NCI-H226 (cell line): Measurements from ENCODE around the gene NUCB1.

Experiments used
- DNase-seq: peaks from one replicate; pipeline ENCODE4 v3.0.0-alpha.2; 2015

Gene NUCB1

DNA sequence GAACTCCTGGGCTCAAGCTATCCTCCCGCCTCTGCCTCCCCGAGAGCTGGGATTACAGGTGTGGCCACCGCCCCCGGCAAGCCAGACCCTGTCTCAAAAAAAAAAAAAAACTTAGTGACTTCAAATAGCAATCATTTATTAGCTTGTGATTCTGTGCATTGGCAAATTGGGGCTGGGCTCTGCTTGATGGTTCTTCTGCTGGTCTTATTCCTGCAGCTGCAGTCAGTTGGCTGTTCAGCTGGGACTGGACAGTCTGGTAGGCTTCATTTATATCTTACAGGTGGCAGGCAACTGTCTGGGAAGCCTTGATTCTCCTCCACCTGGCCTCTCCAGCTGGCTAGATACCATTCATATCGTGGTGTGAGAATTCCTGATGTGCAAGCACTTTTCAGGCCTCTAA lies 40.8 kb downstream of the NUCB1 start:
- no peak for DNase-seq

DNA sequence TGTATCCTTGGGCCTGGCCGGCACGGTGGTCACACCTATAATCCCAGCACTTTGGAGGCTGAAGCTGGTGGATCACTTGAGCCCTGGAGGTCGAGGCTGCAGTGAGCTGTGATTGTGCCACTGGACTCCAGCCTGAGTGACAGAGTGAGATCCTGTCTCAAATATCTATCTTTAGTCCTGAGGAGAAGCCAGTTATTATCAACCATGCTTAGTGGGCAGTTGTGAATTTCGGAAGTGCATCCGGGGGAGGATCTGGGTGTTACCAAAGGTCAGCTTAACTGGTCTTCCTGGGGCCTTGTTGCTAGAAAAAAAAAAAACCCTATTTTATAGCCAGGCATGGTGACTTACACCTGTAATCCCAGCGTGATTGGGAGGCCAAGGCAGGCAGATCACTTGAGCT lies 43.0 kb downstream of the NUCB1 start:
- DNase-seq, result no peak

DNA sequence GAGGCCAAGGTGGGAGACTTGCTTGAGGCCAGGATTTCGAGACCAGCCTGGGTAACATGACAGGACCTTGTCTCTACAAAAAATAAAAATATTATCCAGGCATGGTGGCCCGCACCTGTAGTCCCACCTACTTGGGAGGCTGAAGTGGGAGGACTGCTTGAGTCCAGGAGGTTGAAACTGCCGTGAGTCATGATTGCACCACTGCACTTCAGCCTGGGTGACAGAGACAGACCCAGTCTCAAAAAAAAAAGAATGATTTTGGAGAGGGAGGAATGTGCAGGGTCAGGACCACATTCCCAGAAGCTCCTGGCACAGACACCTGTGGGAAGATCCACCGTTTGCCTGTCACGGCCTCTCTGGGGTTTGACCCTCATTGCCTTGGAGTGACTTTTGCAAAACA lies 45.3 kb downstream of the NUCB1 start:
- no peak for DNase-seq

DNA sequence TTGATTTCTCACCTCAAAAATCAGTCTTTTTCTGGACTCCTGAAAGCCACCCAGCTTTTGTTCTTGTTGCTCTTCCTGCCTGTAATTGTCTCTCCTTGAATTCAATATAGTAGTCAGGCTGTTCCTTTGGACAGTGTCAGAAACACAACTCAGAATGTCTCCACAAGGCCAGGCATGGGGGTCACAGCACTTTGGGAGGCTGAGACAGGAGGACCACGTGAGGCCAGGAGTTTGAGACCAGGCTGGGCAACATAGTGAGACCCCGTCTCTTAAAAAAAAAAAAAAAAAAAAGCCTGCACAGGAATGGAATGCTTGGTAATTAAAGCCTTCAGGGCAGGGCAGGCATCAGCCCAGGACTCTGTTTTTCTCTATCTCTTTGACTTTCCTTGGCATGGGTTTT lies 45.7 kb downstream of the NUCB1 start:
- DNase-seq, result no peak

DNA sequence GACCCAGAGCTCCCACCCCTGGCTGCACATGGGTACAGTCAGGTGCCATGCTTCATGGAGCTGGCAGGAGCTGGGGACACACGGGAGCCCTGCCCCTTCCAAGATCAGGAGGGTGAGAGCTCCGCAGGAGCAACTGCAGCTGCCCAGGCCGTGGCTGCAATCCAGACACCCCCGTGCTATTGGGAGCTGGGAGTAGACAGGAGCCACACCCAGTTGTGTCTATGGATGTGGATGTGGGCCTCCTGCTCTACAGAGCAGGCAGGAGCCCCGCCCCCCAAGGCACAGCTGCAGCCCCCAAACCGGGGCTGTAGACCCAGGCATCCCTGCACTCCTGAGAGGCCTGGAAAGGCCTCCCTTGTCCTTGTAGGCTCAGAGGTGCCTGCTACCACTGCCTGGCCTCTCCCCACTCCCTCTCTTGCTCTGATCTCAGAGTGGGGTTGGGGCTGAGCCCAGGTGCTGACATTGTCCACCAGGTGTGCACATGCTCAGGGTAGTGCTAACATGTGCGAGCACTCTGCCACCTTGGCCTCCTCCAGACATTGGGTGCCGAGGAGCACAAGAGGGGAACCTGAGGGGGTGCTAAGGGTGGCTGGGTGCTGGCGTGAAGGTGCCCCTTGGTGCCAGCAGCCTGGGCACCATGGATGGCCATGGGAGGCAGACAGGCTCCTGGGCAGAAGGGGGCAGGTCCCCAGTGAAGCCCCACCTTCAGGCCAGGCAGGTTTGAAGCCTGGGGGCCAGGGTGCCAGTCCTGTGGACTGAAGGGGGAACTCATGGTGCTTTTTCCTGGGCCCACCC lies 46.5 kb downstream of the NUCB1 start:
- DNase-seq, result no peak

DNA sequence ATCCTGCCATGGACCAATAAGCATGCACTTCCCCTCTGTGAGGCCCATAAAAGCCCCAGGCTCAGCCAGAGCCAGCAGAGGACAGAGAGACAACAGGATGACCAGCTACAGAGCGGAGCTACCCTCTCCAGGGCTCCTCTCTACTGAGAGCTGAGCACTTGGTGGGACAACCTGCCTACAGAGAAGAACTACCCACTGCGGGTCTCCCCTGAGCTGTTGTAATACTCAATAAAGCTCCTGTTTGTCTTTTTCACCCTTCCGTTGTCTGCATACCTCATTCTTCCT lies 47.1 kb downstream of the NUCB1 start:
- no peak for DNase-seq

DNA sequence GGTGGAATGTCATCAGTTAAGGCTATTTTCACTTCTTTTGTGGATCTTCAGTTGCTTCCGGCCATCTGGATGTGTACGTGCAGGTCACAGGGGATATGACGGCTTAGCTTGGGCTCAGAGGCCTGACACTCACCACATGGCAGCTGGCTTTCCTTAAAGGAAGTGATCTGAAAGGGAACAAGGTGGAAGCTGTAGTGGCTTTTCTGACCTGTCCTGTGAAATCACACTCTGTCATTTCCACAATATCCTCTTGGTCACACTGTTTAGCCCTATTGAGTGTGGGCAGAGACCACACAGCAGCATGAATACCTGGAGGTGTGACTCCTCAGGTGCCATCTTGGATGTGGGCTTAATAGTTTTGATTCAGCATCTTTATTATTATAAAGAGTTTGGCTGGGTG lies 50.0 kb downstream of the NUCB1 start:
- DNase-seq, result no peak

DNA sequence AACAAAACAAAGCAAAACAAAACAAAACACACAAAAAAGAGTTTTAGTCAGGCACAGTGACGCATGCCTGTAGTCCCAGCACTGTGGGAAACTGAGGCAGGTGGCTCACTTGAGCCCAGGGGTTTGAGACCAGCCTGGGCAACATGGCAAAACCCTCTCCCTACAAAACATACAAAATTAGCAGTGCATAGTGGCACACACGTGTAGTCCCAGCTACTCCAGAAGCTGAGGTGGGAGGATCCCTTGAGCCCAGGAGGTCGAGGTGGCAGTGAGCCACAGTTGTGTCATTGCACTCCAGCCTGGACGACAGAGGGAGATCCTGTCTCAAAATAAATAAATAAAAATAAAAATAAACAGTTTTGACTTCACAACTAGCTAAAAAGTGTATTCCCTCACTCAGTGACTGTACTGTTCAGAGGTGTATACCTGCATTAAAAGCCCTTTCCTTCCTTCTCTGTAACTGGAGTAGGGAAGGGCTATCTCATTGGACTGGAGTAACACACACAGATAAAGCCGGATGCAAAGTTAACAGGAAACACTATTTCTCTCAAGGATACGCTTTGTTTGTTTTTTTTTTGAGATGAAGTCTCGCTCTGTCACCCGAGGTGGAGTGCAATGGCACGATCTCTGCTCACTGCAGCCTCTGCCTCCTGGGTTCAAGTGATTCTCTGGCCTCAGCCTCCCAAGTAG lies 50.9 kb downstream of the NUCB1 start:
- no peak for DNase-seq

DNA sequence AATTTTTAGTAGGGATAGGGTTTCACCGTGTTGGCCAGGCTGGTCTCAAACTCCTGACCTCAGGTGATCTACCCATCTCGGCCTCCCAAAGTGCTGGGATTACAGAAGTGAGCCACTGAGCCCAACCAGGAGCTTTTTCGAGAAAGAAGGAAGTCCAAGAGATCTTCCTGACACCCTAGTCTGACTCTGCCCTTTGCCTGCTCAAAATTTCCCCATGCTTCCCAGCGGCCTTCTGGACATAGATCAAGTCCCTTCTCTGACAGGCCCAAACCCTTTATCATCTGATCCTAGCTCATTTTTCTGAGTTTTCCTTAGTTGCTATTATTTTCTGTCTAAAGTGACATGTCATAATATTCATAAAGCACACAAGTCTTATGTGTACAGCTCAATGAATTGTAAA lies 53.0 kb downstream of the NUCB1 start:
- no peak for DNase-seq

DNA sequence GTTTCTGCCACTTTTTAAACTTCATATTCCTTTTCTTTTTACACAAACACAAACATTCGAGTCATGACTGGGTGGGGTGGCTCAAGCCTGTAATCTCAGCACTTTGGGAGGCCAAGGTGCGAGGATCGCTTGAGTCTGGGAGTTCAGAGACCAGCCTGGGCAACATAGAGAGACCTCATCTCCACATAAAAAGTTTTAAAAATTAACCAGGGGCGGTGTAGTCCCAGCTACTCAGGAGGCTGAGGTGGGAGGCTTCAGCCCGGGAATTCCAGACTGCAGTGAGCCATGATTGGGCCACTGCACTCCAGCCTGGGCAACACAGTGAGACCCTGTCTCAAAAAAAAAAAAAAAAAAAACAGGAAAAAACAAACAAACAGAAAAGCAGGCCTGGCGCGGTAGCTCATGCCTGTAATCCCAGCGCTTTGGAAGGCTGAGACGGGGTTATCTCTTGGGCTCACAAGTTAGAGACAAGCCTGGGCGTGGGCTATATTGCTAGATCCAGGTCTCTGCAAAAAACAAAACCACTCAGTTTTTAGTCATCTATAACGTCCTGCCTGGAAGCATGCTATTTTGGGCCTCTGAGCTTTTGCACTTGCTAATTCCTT lies 54.0 kb downstream of the NUCB1 start:
- no peak for DNase-seq

DNA sequence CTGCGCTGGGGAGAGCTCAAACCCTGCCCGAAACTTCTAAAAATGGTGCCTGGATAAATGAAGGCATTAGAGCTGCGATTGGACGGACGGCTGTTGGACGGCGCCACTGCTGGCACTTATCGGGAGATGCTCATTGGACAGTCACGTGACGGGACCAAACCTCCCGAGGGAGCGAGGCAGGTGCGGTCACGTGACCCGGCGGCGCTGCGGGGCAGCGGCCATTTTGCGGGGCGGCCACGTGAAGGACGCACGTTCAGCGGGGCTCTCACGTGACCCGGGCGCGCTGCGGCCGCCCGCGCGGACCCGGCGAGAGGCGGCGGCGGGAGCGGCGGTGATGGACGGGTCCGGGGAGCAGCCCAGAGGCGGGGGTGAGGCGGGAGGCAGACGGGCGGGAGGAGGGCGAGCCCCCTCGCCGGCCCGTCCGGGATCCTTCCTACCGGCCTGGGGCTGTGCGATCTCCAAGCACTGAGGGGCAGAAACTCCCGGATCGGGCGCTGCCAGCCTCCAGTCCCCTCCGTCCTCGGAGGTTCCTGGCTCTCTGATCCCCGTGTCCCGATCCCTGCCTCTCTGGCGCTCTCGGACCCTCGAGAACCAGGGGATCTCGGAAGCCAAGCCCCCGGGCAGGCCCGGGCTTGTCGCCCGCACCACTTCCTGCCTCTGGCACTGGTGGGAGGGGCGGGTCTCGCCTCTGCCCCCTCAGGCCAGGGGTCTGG lies 54.6 kb downstream of the NUCB1 start, which contains the start of gene BAX:
Gene BAX (plus strand): TSS at position 281 of the 713 bp plus-strand sequence. CDS start 54 bp downstream, at position 335.
- peak; percentile 96 for DNase-seq

DNA sequence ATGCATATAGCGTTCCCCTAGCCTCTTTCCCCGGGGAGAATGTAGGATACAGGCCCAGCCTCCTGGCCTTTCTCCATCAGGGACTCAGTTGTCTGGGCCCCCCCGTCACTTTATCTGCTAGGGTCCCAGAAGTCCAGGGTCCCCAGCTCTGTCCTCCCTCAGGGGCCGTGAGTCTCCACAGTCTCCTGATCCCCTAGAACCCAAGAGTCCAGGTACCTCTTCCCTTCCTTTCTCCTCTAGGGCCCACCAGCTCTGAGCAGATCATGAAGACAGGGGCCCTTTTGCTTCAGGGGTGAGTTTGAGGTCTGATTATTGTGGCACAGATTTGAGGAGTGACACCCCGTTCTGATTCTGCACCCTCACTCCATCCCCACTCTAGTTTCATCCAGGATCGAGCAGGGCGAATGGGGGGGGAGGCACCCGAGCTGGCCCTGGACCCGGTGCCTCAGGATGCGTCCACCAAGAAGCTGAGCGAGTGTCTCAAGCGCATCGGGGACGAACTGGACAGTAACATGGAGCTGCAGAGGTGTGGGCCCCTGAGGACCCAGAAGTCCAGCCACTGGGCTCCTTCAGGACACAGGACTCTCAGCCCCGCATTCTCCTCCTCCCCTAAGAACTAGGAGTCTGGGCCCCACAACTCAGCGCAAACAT lies 55.3 kb downstream of the NUCB1 start:
- DNase-seq, result no peak

DNA sequence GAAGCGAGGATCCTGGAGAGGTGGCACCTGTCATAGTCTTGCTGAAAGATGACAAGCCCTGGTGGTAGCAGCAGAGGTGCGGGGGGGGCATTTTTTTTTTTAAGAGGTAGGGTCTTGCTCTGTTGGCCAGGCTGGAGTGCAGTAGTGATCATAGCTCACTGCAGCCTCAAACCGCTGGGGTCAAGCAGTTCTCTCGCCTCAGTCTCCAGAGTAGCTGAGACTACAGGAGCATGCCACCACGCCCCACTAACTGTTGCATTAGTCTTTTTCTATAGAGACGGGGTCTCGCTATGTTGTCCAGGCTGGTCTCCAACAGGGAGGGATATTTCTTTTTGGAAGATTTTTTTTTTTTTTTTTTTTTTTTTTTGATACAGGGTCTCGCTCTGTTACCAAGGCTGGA lies 57.9 kb downstream of the NUCB1 start:
- DNase-seq, result no peak

DNA sequence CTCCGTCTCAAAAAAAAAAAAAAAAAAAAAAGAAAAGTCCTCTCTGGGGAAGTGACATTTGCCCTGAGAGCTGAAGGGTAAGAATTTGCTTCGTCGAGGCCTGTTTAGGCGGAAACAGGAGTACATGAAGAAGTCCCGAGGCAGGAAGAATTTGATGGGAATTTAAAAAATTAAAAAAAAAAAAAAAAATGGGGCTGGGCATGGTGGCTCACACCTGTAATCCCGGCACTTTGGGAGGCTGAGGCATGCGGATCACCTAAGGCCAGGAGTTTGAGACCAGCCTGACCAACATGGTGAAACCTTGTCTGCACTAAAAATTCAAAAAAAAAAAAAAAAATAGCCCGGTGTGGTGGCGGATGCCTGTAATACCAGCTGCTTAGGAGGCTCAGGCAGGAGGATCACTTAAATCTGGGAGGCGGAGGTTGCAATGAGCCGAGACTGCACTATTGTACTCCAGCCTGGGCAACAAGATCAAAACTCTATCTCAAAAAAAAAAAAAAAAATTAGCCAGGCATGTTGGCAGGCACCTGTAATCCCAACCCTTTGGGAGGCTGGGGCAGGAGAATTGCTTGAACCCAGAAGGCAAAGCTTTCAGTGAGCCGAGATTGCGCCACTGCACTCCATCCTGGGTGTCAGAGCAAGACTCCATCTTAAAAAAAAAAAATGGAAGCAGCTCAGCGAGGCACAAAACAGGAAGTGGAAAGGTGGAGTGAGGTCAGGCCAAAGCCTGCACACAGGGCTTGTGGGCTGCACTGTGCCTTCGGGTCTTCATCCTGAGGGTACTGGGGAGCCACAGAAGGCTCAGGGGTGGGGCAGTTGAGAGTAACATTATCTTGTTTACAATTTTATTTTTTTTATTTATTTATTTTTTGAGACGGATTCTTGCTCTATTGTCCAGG lies 59.5 kb downstream of the NUCB1 start:
- DNase-seq, result no peak

DNA sequence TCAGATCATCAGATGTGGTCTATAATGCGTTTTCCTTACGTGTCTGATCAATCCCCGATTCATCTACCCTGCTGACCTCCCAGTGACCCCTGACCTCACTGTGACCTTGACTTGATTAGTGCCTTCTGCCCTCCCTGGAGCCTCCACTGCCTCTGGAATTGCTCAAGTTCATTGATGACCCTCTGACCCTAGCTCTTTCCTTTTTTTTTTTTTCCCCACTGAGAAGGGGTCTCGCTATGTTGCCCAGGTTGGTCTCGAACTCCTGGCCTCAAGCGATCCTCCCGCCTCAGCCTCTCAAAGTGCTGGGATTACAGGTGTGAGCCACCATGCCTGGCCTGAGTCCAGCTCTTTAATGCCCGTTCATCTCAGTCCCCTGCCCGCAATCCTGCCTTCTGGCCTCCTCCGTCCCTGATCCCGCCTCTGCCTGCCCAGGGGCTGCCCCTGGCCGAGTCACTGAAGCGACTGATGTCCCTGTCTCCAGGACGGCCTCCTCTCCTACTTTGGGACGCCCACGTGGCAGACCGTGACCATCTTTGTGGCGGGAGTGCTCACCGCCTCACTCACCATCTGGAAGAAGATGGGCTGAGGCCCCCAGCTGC lies 61.0 kb downstream of the NUCB1 start:
- DNase-seq, result no peak

DNA sequence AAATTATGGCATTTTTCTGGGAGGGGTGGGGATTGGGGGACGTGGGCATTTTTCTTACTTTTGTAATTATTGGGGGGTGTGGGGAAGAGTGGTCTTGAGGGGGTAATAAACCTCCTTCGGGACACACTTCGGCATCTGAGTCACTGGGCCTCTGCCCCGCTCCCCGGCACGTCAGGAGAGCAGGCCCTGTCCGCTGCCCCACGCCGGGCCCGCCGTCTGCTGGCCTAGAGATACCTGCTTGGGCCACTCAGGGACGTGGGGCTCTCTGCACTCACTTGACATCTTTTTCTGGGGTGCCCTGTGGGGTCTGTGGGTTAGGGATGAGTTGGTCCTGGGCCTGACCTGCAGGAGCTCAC lies 61.5 kb downstream of the NUCB1 start:
- no peak for DNase-seq

DNA sequence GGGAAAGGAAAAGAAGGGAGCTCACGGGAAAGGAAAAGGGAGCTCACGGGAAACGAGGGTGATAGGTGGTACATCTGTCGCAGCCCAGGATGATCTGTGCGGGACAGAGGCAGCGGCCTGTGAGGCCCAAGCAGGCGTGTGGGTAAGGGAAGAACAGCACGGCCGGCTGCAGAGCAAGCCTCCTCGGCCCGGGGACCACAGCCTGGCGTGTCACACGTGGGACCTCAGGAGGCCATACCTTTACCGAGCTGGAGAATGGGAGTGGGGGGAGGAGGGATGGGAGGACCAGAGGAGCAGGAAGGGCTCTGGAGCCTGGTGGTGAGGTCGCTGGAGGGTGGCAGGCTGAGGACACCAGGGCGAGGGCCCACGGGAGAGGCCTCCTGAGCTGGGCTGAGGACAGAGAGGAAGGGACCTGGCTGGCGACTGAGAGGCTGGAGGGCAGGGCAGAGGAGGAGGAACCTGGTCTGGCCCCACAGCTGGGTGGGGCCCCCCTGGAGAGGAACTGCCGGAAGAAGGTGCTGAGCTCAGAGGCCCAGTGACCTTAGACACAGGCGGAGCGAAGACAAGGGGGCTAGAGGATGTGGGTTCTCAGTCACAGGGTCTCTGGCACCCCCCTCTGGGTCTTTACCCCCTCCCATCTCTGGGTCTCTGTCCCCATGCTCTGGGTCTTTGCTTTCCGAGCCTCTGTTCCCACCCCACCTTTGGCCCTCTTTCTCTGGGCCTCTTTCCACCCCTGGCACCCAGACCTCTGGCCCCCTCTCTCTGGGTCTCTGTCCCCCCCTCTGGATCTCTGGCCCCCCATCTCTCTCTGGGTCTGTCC lies 62.1 kb downstream of the NUCB1 start:
- DNase-seq, result peak; percentile 47

DNA sequence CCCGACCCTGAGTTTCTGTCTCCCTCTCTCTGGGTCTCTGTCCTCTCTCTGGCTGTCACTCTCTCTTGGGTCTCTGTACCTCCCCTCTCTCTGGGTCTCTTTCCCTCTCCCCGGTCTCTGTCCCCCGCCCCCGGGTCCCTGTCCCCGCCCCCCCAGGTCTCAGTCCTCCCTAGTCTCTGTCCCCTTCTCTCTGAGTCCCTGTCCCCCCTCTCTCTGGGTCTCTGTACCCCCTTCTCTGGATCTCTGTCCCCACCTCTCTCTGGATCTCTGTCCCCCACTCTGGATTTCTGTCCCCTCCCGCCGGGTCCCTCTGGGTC lies 62.7 kb downstream of the NUCB1 start:
- DNase-seq, result no peak

DNA sequence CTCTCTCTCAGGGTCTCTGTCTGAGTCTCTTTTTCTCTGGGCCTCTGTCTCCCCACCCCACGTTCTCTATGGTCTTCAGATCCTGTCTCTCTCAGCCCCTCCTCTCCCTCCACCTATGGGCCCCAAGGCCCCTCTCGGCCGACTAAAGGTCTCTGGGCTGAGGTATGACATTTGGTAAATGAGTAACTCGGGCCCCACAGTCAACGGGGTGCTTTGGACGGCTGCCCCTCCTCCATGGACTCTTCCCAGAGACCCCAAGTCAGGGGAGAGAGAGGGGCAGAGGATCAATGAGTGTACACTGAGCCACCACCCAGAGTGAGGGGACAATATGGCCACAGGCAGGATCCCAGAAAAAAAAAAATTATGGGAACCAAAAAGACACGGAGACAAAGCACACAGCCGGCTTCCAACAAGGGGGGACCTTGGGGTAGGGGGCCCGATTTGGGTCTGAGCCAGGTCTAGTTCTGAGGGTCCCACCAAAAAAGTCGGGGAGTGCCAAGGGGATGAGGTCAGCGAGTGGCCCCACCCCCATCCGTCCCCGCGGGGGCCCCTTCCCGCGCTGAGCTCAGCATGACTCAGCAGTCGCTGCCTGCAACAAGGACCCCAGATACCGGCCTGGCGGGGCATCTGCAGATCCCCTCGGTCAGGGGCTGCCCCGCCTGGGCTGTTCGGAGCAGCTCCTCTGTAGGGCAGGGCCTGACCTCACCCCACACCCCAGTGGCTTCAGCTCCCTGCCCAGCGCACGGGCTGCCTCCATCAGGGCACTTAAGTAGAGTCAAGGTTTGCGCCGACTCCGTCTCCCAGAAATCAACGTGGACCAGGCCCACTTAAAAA lies 63.5 kb downstream of the NUCB1 start:
- DNase-seq, result peak; percentile 55
